Effector memory CD8-positive, alpha-beta T cell (primary cell): ENCODE data around the gene CLUH.

Source experiments
- ATAC-seq: fragments of 150-1000 bp; cut with Tn5 transposase; replicated peaks from 2 replicates; pipeline ENCODE4 v1.10.0; 2021; ENCODE audit warnings: mild to moderate bottlenecking, moderate library complexity
- DNase-seq, 3 experiments: peaks; one replicate each; pipeline ENCODE4 v3.0.0; 2021
- H3K27ac Mint-ChIP-seq, 2 donors: one replicate each; pipeline ENCODE4 v1.8.0; 2022; ENCODE audit warnings: mild to moderate bottlenecking in 2 of 2, mixed read lengths in 2 of 2, moderate library complexity in 2 of 2
- H3K27me3 Mint-ChIP-seq, 2 donors: one replicate each; pipeline ENCODE4 v1.8.0; 2022; ENCODE audit warnings: mixed read lengths in 2 of 2
- H3K36me3 Mint-ChIP-seq: one replicate; pipeline ENCODE4 v1.8.0; 2022; ENCODE audit warnings: mild to moderate bottlenecking, moderate library complexity, mixed read lengths; ENCODE audit not compliant: insufficient read depth
- H3K4me1 Mint-ChIP-seq, 2 donors: one replicate each; pipeline ENCODE4 v1.8.0; 2022; ENCODE audit warnings: low read depth in 2 of 2, mixed read lengths in 2 of 2
- H3K4me3 Mint-ChIP-seq, 2 donors: one replicate each; pipeline ENCODE4 v1.8.0; 2022; ENCODE audit warnings: mild to moderate bottlenecking in 2 of 2, mixed read lengths in 2 of 2, moderate library complexity in 2 of 2
- H3K9me3 Mint-ChIP-seq, 2 donors: one replicate each; pipeline ENCODE4 v1.8.0; 2022; ENCODE audit warnings: mixed read lengths in 2 of 2

The CLUH gene

DNA sequence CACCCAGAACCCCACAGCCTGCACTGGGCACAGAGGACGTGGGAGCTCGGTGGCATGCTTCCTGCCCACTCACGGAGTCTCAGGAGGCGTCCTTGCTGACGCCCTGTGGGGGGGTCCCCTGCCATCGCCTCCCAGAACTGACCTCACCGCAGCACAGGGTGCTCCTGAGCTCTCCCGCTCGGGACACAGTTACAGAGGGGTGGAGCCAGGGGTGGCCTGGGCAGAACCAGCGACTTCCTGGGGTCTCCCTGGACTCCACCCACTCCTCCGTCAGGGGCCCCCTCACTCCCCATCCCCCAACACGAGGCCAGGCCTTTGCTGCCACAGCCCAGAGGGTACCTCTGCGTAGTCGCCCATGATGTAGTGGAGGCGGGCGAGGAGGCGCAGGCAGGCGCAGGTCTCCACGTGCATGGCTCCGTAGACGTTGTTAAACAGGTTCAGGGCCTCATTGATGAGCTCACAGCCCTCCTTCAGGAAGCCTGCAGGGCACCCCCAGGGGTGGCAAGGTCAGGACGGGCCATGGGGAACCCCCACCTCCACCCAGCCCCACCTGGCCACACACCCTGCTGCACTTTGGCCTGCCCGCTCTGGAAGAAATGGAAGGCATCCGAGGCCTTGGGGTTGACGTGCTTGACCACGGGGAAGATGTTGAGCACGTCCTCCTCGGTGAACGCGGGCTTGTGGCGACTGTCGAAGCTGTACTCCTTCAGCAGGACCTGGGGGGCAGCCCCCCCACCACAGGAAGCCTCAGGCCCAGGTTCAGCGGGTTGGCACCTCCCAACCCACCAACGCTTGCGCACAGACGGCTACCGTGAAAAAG is 17.8 kb downstream of the CLUH start:
- no peaks in the 10 kb centered on the region for H3K27me3 Mint-ChIP-seq
- no peaks in the 10 kb centered on the region for H3K9me3 Mint-ChIP-seq
- H3K36me3 Mint-ChIP-seq = peaks cover 43% of the 10 kb centered on the region
- peak overlapping the region; percentile 57 to 79 for H3K27ac Mint-ChIP-seq
- peak; percentile 58 for ATAC-seq
- DNase-seq = peak in 1 of 3 experiments; percentile 17
- H3K4me1 Mint-ChIP-seq = peaks cover 7 to 12% of the 10 kb centered on the region in 2 donors
- peak overlapping the region; percentile 71 to 74 for H3K4me3 Mint-ChIP-seq

GRCh38 chr17:2692781-2693135 is 18.8 kb downstream of the CLUH start:
- DNase-seq (no peak), ATAC-seq (no peak)
- peaks cover 7 to 18% of the 10 kb centered on the region in 2 donors for H3K4me1 Mint-ChIP-seq
- peak overlapping the region; percentile 71 to 74 for H3K4me3 Mint-ChIP-seq
- H3K36me3 Mint-ChIP-seq = peaks cover 34% of the 10 kb centered on the region
- peak overlapping the region; percentile 57 to 79 for H3K27ac Mint-ChIP-seq
- H3K9me3 Mint-ChIP-seq = no peaks in the 10 kb centered on the region
- no peaks in the 10 kb centered on the region for H3K27me3 Mint-ChIP-seq

DNA sequence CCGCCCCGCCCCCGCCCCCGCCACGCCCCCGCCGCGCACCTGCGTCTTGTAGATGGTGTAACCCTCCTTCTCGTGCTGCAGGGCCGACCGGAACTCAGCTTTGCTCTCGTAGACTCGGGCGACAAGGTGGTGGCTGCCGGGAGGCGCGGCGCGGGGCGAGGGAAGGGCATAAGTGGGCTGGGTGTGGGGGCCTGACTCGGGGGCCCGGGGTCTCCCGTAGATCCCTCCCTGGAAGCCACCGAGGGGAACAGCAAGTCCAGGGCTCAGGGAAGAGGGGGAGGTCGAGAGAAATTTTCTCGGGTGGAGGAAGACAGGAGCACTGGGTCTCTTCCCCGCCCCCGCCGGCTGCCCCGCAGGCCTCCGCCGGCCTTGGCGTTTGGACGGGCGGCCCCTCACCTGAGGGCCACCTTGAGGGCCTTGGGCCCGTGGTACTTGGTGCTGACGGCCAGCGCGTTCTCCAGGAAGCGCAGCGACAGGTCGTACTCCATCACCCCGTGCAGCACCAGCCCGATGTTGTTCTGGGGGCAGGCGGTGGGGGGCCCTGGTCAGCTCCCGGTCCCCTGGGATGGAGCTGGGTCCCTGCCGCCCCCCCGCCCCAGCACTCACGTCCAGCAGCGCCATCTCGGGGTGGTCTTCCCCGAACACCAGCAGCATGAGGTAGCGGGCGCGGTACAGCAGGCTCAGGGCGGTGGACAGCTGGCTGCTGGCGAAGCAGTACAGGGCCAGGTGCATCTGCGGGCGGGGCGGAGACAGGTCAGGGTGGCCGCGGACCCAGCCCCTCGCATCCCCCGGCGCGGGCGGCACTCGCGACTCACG is 19.4 kb downstream of the CLUH start:
- Mint-ChIP-seq H3K4me3 (no peak overlapping the region), H3K27ac (no peak overlapping the region), H3K27me3 (no peaks in the 10 kb centered on the region), H3K9me3 (no peaks in the 10 kb centered on the region), H3K36me3 (peaks cover 33% of the 10 kb centered on the region), H3K4me1 (peaks cover 7 to 21% of the 10 kb centered on the region in 2 donors)
- ATAC-seq = no peak
- DNase-seq = no peak

GRCh38 chr17:2691069-2691871 is 20.3 kb downstream of the CLUH start:
- Mint-ChIP-seq H3K36me3 (peaks cover 30% of the 10 kb centered on the region), H3K27ac (peak overlapping the region in 1 of 2 donors; percentile 53), H3K4me1 (peaks cover 7 to 21% of the 10 kb centered on the region in 2 donors), H3K27me3 (no peaks in the 10 kb centered on the region), H3K4me3 (no peak overlapping the region), H3K9me3 (no peaks in the 10 kb centered on the region)
- no peak for DNase-seq
- no peak for ATAC-seq

DNA sequence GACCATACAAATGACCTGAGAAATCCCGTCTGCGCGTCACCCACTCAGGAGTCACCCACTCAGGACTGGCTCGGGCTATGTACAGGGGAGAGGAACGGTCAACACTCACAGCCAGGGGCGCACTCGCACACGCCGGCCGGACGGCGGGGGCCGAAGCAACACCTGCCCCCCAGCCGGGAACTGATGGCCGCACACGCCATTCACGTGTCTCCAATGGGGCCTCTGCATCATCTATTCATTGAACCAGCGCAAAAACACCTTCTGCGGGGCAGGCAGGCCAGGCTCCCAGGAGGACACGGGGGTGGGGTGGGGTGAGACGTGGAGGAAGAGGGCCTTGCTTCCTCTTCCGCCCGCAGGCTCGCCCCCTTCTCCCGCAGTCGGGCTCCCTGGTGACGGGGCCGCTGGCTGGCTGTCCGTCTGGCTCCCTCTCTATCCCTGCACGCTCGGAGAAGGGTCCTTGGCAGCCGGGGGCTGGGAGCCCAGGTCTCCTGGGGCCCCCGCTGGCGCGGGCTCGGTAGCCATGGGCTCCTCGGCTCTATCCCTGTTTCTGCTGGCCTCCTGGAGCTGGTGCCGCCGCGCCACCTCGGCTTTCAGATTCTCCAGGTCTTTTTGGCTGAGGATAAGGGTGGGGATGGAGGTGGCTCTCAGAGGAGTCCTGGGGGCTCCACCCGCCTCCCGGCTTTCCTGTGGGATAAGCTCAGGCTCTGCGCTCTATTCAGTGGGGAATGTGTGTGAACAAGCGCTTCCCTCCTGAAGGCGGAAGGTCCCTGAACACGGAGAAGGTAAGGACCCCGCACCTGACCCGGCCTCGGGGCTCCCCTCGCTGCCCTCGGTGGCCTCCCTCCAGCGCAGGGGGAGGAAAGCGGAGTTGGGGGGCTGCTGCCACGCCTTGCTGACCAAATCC is 21.1 kb downstream of the CLUH start:
- Mint-ChIP-seq H3K4me1 (peaks cover 7 to 21% of the 10 kb centered on the region in 2 donors), H3K36me3 (peaks cover 30% of the 10 kb centered on the region), H3K27me3 (no peaks in the 10 kb centered on the region), H3K27ac (peak overlapping the region in 1 of 2 donors; percentile 53), H3K9me3 (no peaks in the 10 kb centered on the region), H3K4me3 (peak overlapping the region; percentile 27 to 80)
- DNase-seq (no peak), ATAC-seq (no peak)

GRCh38 chr17:2689411-2690164 is 22.0 kb downstream of the CLUH start:
- ATAC-seq (peak; percentile 85), DNase-seq (peak; percentile 57 to 59 (median 59))
- peak overlapping the region; percentile 91 to 94 for H3K27ac Mint-ChIP-seq
- peak overlapping the region; percentile 76 to 80 for H3K4me3 Mint-ChIP-seq
- no peaks in the 10 kb centered on the region for H3K27me3 Mint-ChIP-seq
- H3K9me3 Mint-ChIP-seq = no peaks in the 10 kb centered on the region
- H3K4me1 Mint-ChIP-seq = peaks cover 7 to 21% of the 10 kb centered on the region in 2 donors
- peaks cover 30% of the 10 kb centered on the region for H3K36me3 Mint-ChIP-seq

GRCh38 chr17:2688351-2689342 is 22.9 kb downstream of the CLUH start:
- Mint-ChIP-seq H3K36me3 (peaks cover 33% of the 10 kb centered on the region), H3K27me3 (no peaks in the 10 kb centered on the region), H3K9me3 (no peaks in the 10 kb centered on the region), H3K4me1 (peaks cover 7 to 17% of the 10 kb centered on the region in 2 donors), H3K27ac (peak overlapping the region; percentile 91 to 94), H3K4me3 (peak overlapping the region; percentile 76 to 80)
- no peak for DNase-seq
- peak; percentile 33 for ATAC-seq

- DNase-seq (no peak), ATAC-seq (no peak)
- H3K27me3 Mint-ChIP-seq = no peaks in the 10 kb centered on the region
- peak overlapping the region; percentile 44 to 82 for H3K27ac Mint-ChIP-seq
- no peak overlapping the region for H3K4me3 Mint-ChIP-seq
- H3K36me3 Mint-ChIP-seq = peaks cover 40% of the 10 kb centered on the region
- no peaks in the 10 kb centered on the region for H3K9me3 Mint-ChIP-seq
- H3K4me1 Mint-ChIP-seq = peaks cover 7 to 16% of the 10 kb centered on the region in 2 donors
Observed at GRCh38 chr17:2687074-2687418, 24.5 kb downstream of the CLUH start.

GRCh38 chr17:2685696-2686095 is 25.9 kb downstream of the CLUH start:
- no peak for DNase-seq
- Mint-ChIP-seq H3K27ac (no peak overlapping the region), H3K4me3 (no peak overlapping the region), H3K36me3 (peaks cover 43% of the 10 kb centered on the region), H3K9me3 (no peaks in the 10 kb centered on the region), H3K27me3 (no peaks in the 10 kb centered on the region), H3K4me1 (peaks cover 7 to 16% of the 10 kb centered on the region in 2 donors)
- no peak for ATAC-seq

- no peak for DNase-seq
- Mint-ChIP-seq H3K27ac (no peak overlapping the region), H3K4me3 (no peak overlapping the region), H3K36me3 (peaks cover 51% of the 10 kb centered on the region), H3K4me1 (peaks cover 7 to 16% of the 10 kb centered on the region in 2 donors), H3K9me3 (no peaks in the 10 kb centered on the region), H3K27me3 (no peaks in the 10 kb centered on the region)
- no peak for ATAC-seq
Observed at GRCh38 chr17:2684549-2684948, 27.0 kb downstream of the CLUH start.

DNA sequence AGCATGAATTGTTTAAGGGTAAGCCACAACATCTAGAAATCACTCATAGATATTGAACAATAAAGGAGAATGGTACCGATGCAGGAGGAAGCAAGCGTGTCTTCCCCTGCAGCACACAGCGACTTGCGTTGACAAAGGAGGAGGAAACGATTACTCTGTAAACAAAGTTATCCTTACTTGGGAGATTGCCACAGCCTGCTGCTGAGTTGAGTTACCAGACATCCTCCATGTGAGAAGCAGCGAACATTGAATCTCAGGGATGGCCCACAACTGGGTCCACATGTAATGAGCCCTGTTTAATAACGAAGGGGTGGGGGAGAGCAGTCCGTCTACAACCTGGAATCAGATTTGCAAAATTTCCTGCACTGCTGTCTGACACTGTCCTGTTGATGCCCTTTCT is 27.7 kb downstream of the CLUH start:
- Mint-ChIP-seq H3K4me3 (no peak overlapping the region), H3K4me1 (peaks cover 6 to 10% of the 10 kb centered on the region in 2 donors), H3K36me3 (peaks cover 51% of the 10 kb centered on the region), H3K9me3 (no peaks in the 10 kb centered on the region), H3K27ac (no peak overlapping the region), H3K27me3 (no peaks in the 10 kb centered on the region)
- ATAC-seq (no peak), DNase-seq (no peak)
